GM10248 (cell line): ENCODE measurements around the gene ZNRF4.

ENCODE experiments used
- CTCF ChIA-PET: fragments of 300-600 bp; sonication (Branson Sonifier 250); formaldehyde crosslinking; extraction: SDS; loops from one replicate; lab custom pipeline; 2021; ENCODE audit warnings: antibody characterized with exemption; lab: Yijun Ruan, JAX
- POLR2A ChIA-PET: fragments of 350-650 bp; sonication (Branson Sonifier 250); formaldehyde crosslinking; extraction: SDS; loops from one replicate; lab custom pipeline; 2020; ENCODE audit warnings: antibody characterized with exemption; lab: Yijun Ruan, JAX
- DNase-seq: peaks from one replicate; pipeline ENCODE4 v3.0.0; 2012; ENCODE audit errors: extremely low spot score
- TF ChIP-seq, protein P1 (sequence below): IDR thresholded peaks from 2 replicates; pipeline ENCODE4 v1.5.1; 2012; ENCODE audit warnings: mild to moderate bottlenecking, low read depth; ENCODE audit errors: extremely low read depth, missing control alignments, control extremely low read depth

ZNRF4 gene

DNA sequence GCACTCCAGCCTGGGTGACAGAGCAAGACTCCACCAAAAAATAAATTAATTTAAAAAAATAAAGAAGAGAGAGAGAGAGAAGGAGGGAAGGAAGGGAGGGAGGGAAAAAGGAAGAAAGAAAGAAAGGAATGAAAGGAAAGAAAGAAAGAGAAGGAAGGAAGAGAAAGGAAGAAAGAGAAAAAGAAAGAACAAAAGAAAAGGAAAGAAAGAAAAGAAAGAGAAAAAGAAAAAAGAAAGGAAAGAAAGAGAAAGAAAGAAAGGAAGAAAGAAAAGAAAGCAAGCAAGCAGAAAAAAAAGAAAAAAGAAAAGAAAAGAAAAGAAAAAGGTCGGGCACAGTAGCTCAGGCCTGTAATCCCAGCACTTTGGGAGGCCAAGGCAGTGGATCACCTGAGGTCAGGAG, 14.9 kb upstream of the ZNRF4 start:
- ChIA-PET POLR2A (no interaction called here), CTCF (no interaction called here)
- TF ChIP-seq, protein P1, sequence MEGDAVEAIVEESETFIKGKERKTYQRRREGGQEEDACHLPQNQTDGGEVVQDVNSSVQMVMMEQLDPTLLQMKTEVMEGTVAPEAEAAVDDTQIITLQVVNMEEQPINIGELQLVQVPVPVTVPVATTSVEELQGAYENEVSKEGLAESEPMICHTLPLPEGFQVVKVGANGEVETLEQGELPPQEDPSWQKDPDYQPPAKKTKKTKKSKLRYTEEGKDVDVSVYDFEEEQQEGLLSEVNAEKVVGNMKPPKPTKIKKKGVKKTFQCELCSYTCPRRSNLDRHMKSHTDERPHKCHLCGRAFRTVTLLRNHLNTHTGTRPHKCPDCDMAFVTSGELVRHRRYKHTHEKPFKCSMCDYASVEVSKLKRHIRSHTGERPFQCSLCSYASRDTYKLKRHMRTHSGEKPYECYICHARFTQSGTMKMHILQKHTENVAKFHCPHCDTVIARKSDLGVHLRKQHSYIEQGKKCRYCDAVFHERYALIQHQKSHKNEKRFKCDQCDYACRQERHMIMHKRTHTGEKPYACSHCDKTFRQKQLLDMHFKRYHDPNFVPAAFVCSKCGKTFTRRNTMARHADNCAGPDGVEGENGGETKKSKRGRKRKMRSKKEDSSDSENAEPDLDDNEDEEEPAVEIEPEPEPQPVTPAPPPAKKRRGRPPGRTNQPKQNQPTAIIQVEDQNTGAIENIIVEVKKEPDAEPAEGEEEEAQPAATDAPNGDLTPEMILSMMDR = no peak
- DNase-seq = no peak

DNA sequence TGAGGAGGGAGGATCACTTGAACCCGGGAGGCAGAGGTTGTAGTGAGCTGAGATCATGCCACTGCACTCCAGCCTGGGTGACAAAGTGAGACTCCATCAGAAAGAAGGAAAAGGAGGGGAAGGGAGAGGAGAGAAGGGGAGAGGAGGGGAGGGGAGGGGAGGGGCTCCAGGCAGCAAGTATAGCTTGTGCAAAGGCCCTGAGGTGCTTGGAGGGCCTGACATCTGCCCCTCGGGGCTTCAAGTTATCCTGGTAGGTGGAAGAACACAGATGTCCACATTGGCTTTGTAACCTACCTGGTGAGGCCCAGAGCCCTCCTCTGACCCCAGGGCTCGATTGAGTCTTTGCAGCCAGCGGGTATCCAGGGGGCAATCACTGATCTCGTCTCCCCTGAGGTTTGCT, 11.5 kb upstream of the ZNRF4 start:
- CTCF ChIA-PET = no interaction called here
- POLR2A ChIA-PET = no interaction called here

DNA sequence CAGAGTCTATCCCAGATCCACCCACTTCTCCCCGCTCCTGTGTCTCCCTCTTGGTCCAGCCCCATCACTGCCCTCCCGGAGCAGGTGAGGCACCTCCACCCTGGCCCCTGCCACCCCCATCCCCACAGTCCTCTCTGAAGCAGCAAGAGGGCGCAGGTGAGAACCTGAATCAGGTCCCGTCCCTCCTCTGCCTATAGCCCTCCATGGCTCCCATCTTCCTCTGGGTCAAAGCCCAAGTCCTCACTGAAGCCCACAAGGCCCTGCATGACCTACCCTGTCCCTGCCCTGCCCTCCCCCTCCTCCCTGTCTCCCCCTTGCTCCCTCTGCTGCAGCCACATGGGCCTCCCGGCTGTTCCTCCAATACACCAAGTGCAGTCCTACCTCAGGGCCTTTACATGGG, 10.8 kb upstream of the ZNRF4 start:
- no peak for DNase-seq
- CTCF ChIA-PET = no interaction called here
- POLR2A ChIA-PET = no interaction called here
- TF ChIP-seq, protein P1 = no peak

More for the DNA sequence above, 11.5 kb upstream of the ZNRF4 start:
- DNase-seq = no peak
- TF ChIP-seq, protein P1 = no peak

DNA sequence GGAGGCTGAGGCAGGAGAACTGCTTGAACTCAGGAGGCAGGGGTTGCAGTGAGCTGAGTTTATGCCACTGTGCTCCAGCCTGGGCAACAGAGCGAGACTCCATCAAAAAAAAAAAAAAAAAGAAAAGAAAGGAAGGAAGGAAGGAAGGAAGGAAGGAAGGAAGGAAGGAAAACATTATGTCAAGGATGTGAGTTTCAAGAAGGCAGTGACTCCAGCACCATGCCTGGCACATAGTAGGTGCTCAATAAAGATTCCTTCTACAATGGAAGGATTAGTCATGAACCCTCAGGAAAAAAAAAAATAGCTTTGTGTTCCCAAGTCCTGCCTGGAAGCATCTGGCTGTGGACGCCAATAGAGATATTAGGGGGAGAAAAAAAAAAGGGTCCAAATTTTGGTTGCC, 10.1 kb upstream of the ZNRF4 start:
- CTCF ChIA-PET = no interaction called here
- POLR2A ChIA-PET = no interaction called here
- no peak for DNase-seq
- TF ChIP-seq, protein P1 = no peak

DNA sequence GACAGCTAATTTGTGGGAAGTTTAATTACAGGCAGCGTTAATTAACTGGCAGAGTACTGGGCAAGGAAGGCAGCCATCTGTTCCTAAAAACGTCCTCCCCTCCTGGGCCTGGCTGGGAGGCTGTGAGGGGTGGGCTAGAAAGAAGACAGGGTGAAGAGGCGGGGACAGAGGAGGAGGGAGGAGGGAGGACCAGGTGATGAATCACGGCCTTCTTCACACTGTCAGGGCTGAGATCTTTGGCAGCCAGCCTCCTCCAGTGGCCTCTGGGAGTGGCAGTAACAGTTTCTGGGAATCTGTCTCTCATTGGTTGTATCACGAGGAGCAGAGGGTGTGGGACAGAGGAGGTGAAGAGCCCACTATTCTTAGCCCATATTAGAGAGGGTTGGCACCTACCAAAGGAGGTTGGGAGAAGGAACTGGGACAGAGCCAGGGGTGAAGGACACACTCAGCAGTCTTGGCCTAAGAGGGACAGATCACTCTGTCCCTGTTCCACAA, 9.6 kb upstream of the ZNRF4 start:
- ChIA-PET POLR2A (no interaction called here), CTCF (interaction anchor here (1.0 kb wide), 1 partner anchor 132 kb away, joined by 3 read pairs; no protein-coding TSS in a partner anchor)
- DNase-seq = no peak
- TF ChIP-seq, protein P1 = no peak

DNA sequence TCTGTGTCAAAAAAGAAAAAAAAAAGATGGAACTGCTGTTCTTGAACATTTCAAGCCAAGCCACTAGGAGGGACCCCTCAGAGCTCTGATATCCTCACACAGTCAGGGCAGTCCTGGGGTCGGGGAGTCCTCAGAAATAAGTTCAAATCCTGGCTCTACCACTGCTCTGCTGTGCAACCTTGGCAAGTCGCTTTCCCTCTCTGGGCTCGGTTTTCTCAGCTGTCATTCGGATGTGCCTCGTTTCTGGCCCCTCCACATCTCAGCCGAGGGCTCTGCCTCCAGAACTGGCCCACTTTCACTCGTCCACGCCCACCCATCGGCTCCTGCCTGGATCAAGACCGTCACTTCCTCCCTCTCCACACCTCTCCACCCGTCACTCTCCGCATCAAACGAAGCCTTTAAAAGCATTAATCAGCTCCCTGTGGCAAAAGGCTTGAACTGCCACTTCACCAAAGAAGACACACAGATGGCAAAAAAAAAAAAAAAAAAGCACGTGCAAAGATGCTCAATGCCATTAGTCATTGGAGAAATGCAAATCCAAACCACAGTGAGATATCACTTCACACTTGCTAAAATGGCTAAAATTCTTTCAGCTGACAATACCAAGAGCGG, 7.4 kb upstream of the ZNRF4 start:
- TF ChIP-seq, protein P1 = no peak
- ChIA-PET CTCF (no interaction called here), POLR2A (no interaction called here)
- no peak for DNase-seq
